UCSD-AML1 (cell line): ENCODE data around the gene DNAH14.
A peak's percentile ranks its signal among the peaks of the same experiment; 100 is the strongest.
"Not testable (repeated sequence)": the region's sequence is repeated elsewhere in the genome, so short reads cannot be mapped to it uniquely, and the experiment has no call there.

Source experiments
- DNase-seq: peaks from one replicate; lab custom pipeline; 2025; ENCODE audit not compliant: unreplicated experiment; lab: John Stamatoyannopoulos, UW

Gene DNAH14

DNA sequence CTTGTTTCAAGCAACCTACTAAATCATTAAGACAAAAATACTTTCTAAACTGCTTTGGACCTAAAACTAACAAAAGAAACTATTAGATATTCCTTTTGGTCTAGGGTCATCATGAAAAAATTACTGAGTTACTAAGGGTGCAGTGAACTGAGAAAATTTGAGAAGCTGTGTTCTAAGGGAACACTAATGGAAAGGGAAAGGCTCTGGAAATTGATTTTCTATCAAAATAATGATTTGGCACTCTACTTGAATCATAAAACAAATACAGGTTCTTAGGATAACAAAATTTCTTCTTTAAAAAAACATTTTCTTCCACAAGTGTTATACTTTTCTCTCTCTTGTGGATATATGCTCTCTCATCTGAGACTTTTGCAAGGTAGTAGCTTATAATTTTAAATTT, 213.5 kb downstream of the DNAH14 start:
- DNase-seq, result no peak

DNA sequence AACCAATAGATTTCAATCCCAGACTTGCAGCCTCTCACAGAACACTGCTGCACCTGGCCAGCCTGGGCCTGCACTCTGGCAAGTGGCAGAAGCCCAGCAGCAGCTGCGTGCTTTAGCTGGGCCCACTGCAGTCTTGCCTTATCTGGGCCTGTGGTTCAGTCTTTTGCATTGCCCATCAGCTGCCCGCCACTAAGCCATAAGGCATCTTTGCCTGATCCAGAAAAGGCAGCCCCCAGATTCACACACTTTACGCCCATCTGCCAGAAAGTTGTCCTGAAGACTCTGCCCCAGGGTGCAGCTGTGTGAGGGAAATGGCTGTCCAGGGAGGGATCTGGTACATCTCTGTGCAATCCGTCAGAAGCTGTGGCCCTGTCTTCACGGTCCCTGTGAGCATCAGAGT, 217.0 kb downstream of the DNAH14 start:
- no peak for DNase-seq

DNA sequence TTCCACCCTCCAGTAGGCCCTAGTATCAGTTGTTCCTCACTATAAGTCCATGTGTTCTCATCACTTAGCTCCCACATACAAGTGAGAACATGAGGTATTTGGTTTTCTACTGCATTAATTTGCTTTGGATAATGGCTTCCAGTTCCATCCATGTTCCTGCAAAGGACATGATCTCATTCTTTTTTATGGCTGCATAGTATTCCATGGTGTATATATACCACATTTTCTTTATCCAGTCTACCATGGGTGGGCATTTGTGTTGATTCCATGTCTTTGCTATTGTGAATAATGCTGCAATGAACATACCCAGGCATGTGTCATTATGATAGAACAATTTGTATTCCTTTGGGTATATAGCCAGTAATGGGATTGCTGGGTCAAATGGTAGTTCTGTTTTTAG, 218.3 kb downstream of the DNAH14 start:
- not testable (repeated sequence) for DNase-seq

DNA sequence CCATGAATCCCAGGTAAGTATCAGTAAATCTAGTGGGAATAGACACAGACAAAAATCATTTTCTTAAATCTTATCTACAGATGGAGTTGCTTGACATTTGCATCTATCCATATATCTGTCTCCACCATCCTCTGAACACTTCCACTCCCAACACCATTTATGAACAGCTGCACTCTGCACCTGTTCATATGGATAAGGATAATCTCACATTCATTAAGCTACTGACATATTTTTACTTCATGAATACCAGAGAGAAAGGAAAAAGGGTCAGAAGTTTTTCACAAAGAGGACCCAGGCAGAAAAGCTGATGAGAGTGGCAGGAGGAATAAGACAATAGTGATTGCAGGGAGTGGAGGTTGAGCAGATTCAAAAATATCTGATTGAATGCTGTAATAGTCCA, 222.6 kb downstream of the DNAH14 start:
- no peak for DNase-seq

DNA sequence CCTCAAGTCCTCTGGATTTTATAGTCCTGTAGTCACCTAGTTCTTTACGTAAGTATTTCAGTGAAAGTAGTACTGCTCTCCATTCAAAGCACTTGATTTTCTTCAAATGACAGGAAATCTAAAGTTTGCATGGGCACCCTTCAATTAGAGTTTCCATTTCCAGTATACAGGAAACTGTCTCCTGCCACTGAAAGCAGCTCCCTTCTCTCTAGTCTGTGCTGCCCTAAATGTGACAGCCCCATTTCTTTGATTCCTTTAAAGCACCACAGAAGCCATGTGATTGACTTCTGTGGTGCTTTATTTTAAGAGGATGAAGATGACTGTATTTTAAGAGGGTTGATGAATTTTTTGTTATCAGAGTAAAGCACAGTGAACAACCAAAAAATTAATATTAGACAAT, 226.1 kb downstream of the DNAH14 start:
- no peak for DNase-seq

DNA sequence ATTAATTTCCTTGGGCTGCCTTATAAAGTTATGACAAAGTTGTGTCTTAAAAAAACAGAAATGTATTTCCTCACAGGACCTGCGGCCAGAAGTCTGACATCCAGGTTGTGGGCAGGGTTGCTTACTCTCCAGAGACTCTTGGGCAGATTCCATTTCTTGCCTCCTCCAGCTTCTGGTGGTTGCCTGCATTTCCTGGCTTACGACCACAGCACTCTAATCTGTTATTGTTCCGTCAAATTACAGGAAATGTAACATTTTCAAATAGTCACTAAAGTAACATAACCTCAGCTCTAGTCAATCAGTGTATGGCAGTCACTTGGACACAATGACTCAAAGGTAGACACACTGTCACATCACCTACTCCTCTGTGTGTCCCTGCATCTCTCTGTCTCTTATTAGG, 226.8 kb downstream of the DNAH14 start:
- DNase-seq, result peak; percentile 62

DNA sequence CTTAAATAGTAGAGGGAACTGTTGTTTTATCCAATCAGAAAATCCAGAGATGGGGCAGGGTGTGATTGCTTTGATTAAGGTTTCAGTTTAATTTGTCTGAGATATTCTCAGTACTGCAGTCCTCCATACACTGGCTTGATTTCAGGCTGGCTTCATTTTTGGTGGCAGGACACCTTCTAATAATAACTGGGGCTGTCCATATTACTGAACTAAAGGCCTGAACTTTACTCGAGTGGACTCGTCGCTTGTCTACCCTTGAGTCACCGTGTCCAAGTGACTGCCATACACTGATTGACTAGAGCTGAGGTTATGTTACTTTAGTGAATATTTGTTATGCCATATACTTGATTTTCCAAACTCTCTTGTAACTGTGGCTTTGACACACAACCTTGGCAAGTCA, 228.8 kb downstream of the DNAH14 start:
- DNase-seq, result no peak

DNA sequence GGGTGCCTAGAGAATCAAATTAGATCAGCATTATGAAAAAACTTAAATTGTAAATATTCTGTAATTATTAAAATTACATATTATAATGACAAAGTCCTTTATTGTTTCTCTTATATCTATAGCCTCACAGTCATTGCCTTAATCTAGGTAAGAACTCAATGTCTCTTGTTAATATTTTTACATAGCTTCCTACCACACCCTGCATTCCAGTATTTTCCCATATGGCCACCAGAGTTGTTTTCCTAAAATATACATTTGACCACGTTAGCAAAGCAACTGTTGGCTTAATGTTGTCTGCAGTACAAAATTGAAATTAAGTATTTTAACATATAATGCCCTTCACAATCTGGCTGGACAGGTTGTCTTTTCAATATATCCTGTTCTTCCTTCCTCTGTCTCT, 230.3 kb downstream of the DNAH14 start:
- DNase-seq, result no peak

DNA sequence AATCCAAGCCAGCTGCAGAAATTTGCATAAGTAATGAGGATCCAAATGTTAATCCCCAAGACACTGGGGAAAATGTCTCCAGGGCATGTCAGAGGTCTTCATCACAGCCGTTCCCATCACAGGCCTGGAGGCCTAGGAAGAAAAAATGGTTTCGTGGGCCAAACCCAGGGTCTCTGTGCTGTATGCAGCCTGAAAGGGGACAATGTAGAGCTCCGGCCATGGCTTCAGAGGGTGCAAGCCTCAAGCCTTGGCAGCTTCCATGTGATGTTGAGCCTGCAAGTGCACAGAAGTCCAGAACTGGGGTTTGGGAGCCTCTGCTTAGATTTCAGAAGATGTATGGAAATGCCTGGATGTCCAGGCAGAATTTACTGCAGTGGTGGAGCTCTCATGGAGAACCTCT, 247.9 kb downstream of the DNAH14 start:
- not testable (repeated sequence) for DNase-seq

DNA sequence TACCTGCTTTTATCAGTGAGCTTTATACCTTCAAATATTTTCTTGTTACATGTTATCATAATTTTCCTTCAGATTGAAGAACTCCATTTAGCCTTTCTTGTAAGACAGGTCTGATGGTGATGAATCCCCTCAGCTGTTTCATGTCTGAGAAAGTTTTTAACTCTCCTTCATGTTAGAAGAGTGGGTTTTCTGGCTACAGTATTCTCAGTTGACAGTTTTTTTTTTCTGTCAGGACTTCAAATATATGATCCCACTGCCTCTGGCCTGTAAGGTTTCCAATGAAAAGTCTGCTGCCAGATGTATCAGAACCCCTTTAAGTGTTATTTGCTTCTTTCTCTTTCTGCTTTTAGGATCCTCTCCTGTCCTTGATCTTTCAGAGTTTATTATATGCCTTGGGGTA, 250.2 kb downstream of the DNAH14 start:
- no peak for DNase-seq

DNA sequence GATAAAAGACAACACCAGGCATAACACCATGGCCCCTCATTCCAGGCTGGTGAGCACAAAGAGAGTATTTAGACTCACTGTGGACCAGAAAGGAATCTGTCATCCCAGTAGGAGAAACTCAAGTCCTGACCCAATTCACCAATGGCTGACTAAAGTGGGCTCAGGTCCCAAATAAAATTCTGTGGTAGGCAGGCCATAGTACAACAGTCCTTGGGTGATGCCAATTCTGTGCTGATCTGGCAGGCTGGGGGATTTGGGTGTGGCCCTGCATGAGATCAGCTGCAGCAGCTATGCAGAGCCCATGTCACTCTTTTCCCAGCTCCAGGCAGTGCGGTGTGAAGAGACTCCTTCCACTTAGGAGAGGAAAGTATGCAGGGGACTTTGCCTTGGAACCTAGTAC, 253.2 kb downstream of the DNAH14 start:
- DNase-seq, result no peak

DNA sequence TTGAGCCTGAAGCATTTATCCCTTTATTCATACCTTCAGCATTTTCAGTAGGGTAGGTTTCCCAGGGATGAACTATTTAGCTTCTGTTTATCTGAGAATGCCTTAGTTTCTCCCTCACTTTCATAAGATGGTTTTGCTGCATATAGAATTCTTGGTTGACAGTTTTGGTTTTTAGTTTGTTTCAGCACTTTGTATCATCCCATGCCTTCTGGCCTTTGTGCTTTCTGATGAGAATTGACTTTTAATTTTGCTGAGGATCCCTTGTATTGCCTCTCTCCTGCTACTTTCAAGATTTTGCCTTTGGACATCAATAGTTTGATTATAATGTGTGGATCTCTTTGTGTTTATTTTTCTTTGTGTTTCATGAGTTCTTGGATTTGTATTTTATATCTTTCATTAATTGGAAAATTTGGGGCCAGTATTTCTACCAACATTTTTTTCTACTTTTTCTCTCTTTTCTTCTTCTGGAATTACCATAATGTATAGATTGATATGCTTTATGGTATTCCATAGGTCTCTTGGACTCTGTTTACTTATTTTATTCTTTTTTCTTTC, 261.8 kb downstream of the DNAH14 start:
- DNase-seq, result no peak

DNA sequence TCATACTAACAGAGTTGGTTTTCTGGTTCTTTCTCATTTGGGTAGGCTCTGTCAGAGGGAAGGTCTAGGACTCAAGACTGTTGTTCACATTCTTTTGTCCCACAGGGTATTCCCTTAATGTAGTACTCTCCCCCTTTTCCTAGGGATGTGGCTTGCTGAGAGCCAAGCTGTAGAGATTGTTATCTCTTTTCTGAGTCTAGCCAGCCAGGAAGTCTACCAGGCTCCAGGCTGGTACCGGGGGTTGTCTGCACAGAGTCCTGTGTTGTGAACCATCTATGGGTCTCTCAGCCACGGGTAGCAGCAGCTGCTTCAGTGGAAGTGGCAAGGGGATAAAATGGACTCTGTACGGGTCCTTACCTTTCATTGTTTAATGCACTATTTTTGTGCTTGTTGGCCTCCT, 272.0 kb downstream of the DNAH14 start:
- no peak for DNase-seq

DNA sequence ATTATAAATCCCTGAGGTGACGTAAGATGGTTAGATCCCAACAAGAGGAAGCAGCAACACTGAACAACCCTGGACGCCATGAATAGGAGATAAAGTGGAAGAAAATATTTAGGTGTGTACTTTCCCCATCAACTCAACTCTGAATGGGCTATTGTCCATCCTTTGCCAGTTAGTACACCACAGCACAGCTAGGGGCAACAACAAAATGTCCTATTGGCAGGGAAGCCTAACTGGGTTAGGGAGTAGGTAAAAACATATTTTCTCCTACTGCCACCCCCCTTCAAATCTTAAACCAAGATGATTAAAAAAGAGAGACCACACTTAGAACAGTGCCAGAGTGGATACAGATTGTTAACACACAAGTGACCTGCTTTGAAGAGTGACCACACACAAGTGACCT, 278.3 kb downstream of the DNAH14 start:
- DNase-seq, result no peak

DNA sequence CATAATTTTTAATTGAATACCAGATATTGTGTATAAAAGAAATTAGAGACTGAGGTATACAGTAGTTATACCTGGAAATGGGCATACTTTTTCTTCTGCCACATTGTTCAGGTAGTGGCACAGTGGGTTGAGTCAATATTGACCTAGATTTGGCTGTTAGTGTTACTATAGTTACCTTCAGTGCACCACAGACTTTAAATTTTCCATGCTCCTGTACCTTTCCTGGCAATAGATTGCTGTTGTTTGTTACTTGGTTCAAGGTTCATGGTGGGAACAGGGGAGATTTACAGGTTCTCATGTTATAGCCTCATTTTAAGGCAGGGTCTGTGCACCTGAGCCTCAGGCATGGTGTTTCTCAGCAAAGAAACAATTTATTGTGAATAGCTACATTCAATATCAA, 279.7 kb downstream of the DNAH14 start:
- DNase-seq, result no peak

DNA sequence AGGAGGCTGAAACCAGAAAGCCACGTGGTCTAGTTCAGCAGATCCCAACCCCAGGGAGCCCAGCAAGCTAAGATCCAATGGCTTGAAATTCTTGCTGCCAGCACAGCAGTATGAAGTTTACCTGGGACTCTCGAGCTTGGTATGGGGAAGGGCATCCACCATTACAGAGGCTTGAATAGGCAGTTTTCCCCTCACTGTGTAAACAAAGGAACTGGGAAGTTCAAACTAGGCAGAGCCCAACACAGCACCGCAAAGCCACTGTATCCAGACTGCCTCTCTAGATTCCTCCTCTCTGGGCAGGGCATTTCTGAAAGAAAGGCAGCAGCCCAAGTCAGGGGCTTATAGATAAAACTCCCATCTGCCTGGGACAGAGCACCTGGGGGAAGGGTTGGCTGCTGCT, 280.7 kb downstream of the DNAH14 start:
- DNase-seq, result not testable (repeated sequence)

DNA sequence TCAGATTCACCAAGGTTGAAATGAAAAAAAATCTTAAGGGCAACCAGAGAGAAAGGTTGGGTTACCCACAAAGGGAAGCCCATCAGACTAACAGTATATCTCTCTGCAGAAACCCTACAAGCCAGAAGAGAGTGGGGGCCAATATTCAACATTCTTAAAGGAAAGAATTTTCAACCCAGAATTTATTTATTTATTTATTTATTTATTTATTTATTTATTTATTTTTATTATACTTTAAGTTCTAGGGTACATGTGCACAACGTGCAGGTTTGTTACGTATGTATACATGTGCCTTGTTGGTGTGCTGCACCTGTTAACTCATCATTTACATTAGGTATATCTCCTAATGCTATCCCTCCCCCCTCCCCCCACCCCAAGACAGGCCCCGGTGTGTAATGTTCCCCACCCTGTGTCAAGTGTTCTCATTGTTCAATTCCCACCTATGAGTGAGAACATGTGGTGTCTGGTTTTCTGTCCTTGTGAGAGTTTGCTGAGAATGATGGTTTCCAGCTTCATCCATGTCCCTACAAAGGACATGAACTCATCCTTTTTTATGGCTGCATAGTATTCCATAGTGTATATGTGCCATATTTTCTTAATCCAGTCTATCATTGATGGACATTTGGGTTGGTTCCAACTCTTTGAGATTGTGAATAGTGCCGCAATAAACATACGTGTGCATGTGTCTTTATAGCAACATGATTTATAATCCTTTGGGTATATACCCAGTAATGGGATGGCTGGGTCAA, 282.4 kb downstream of the DNAH14 start:
- DNase-seq, result not testable (repeated sequence)

DNA sequence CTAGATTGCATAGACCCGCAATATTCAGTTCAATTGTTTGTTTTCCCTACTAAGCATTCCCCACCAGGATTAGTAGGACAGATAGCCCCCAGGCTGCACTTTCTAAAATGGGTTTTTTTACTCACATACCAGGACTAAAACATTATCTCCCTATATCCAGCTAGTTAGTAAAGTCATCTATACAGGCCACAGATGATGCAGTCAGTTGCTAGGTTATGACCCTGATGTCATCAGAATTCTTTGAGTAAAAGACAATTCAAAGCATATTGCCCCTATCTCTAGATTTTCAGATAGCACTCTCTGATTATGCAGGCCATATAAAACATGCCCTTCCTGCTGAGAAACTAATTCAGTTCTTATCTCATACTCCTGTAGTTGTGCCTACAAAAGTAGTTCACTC, 294.8 kb downstream of the DNAH14 start:
- DNase-seq, result no peak

DNA sequence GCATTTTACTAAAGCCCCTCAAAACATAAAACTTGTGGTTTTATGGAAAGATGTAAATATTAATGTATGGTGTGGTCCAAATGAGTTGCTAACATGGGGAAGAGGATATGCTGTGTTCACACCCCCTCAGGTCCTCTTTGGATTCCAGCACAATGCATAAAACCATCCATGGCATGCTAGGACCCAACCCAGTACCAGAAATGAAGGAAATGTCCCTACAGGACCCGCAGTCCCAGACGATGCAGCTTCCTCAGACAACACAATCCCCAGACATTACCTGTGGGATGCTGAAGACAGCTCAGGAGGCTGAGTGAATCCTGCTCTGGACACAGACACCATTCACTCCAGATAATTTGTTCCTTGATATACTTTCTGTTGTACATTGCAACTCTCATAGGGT, 296.2 kb downstream of the DNAH14 start:
- no peak for DNase-seq

DNA sequence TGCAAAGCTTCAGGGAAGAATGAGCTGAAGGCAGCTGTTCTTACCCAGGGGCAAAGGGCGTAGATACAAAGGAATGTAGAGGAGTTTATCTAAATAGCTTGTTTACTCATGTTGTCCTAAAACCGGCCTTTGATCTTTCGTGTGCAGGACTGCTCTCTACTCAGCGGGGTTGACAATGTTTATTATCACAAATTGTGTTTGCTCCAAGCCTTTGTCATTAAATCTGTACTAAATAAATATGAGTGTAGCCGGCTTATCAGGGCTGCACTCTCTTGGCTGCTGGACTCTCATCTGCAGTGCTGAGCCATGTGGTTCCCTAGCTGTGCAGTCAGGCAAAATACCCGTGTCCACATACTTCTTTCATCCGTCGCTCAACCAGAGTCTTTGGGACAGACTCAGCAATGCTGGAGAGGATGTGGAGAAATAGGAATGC, 299.4 kb downstream of the DNAH14 start:
- no peak for DNase-seq

DNA sequence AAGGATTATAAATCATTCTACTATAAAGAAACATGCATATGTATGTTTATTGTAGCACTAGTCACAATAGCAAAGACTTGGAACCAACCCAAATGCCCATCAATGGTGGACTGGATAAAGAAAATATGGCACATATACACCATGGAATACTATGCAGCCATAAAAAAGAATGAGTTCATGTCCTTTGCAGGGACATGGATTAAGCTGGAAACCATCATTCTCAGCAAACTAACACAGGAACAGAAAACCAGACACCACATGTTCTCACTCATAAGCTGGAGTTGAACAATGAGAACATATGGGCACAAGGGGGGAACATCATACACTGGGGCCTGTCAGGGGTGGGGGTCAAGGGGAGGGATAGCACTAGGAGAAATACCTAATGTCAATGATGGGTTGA, 300.0 kb downstream of the DNAH14 start:
- not testable (repeated sequence) for DNase-seq

DNA sequence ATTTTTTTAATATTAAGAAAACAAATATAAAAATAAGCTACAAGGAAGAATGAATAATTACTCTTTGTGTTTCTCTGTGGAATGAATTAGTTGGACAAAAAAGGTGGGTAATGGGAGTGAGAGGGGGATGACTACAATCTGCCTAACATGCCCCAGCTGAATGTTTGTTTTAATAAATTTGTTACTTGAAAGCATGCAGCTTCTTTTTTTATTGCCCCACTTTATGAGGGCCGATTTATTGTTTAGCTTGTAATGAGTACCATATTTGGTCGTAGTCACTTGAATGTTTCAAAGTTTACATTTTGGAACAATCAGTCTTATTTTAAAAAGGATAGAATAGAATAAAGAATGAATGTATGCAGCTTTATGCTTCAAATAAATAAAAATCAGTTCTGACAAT, 301.0 kb downstream of the DNAH14 start:
- no peak for DNase-seq

DNA sequence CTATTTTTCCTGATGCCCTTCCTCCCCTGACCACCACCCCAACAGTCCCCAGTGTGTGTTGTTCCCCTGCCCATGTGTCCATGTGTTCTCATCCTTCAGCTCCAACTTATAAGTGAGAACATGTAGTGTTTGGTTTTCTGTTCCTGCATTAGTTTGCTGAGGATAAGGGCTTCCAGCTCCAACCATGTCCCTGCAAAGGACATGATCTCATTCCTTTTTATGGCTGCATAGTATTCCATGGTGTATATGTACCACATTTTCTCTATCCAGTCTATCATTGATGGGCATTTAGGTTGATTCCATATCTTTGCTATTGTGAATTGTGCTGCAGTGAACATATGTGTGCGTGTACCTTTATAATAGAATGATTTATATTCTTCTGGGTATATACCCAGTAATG, 303.5 kb downstream of the DNAH14 start:
- DNase-seq, result not testable (repeated sequence)
